ENCODE results near the gene ALK.

ALK gene

GRCh38 chr2:29238497-29238896, 682.9 kb downstream of the ALK start:
- DNase-seq = no peak

DNA sequence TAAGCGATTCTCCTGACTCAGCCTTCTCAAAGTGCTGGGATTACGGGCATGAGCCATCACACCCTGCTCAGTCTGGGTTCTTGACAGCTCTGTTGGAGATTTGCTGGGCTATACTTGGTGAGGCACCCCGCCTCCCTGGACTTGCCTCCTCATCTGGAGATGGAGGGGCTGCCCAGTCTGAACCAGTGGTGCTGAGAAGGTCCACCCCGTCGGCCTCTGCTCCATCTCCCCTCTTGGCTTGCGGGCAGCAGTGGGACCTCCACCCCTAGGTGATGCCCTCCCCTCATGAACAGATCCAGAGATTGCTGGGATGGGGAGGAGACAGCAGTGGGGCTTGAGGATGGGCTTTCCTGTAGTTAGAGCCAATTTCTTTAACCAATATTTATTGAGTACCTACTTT, 685.3 kb downstream of the ALK start:
- no peak for DNase-seq

DNA sequence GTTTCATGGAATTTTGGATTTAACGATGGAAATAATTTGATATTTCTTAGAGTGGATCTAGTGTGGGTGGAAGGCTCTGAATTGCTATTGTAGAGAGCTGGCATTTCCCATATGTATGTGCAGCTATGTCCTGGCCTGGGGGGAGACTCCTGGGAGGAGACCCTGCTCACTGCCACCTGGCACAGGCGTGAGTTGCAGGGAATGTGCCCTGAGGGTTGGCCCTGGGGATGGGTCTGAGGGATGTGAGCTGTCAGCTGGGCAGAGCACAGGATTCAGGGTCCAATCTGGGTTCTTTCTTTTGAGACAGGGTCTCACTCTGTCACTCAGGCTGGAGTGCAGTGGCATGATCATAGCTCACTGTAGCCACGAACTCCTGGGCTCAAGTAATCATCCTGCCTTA, 686.0 kb downstream of the ALK start:
- DNase-seq = no peak

- no peak for DNase-seq
These were observed 688.0 kb downstream of the ALK start for GRCh38 chr2:29233428-29233827.

DNA sequence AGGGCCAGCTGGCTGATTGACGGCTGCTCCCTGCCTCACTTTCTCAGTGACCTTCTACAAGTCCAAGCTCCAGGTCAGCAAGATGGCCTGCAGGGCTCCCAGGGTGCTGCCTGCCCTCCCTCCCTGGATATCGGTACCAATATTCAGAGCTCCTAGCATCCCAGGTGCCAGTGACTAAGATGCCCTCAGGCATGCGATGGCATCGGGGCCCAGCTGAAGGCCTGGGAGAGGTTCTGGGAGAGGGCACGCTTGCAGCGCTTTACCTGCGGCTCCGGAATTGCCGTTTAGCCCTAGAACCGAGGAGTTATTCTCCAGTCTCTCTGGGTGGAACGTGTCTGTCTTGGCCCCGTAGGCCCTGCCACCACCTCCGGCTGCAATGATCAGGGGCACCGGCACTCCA, 689.3 kb downstream of the ALK start:
- no peak for DNase-seq

DNA sequence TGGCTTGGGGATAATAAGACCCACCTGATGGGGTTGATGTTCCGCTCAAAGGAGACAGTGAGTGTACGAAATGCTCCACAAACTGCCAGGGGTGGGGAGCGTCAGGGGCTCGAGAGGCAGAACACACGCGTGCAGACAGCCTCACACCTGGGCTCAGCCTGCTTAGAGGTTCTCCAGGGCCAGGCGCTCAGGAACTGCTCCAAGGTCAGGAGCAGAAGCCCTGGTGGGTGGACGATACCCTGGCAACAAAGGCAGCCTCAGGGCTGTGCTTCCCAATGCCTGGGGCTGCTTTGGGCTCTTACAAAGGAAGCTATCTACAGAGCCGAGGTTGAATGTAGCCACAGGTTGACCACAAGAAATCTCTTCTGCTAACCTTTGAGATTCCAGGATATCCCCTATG, 691.7 kb downstream of the ALK start:
- DNase-seq = no peak

- DNase-seq = no peak
These were observed 692.4 kb downstream of the ALK start for GRCh38 chr2:29228947-29229346.

DNA sequence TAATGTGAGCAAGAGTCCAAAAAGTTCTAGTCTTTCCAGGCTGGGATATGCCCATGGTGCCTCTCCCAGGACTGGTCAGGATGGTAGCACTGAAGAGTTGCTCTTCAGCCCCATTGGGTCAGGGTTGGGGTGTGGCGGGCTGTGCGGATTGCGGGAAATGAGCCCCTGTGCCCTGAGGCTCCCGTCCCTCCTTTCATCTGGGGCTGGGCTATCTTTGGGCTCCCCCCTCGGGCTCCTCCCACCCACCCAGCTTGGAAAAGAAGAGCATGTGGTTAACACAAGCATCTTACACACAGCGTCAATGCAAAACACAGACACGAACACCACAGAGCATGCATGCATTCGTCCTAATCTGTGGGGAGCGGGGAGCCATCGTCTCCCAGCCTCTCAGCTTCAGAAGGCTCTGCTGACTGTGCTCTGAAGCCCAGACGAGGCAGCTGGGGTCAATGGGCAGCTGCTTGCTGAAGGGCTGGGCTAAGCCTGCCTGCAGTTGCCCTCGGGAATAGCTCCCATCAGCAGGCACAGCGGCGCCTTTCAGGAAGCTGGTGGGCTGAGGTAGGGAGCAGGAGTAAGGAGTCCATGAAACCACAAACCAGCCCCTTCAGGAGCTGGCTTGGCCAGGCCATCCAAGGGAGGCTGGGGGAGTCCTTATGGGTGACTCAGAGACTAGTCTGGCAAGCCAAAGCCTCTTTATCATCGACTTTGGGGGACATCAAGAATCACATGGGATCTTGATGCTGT, 693.3 kb downstream of the ALK start:
- no peak for DNase-seq

DNA sequence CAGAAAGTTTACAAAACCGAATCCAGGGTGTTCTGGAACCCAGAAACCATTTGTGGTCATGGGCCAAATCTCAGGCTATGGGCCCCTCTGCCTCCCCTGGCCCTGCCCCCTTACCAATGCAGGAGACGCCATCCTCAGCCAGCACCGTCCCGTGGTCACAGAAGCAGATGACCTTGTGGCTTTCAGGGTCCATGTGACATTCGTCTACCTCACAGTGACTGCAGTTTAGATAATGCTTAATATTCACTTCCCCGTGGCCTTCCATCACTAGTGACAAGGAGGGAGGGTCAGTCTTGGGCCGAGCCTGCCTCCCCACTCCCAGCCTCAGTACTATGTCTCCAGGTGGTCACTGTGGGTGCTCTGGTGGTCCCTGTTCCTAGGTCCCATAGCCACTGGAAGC, 694.6 kb downstream of the ALK start:
- no peak for DNase-seq

- no peak for DNase-seq
These were observed 695.0 kb downstream of the ALK start for GRCh38 chr2:29226375-29226774.

- DNase-seq = no peak
These were observed 695.6 kb downstream of the ALK start for GRCh38 chr2:29225814-29226213.

GRCh38 chr2:29224693-29225551, 696.5 kb downstream of the ALK start:
- DNase-seq = no peak

DNA sequence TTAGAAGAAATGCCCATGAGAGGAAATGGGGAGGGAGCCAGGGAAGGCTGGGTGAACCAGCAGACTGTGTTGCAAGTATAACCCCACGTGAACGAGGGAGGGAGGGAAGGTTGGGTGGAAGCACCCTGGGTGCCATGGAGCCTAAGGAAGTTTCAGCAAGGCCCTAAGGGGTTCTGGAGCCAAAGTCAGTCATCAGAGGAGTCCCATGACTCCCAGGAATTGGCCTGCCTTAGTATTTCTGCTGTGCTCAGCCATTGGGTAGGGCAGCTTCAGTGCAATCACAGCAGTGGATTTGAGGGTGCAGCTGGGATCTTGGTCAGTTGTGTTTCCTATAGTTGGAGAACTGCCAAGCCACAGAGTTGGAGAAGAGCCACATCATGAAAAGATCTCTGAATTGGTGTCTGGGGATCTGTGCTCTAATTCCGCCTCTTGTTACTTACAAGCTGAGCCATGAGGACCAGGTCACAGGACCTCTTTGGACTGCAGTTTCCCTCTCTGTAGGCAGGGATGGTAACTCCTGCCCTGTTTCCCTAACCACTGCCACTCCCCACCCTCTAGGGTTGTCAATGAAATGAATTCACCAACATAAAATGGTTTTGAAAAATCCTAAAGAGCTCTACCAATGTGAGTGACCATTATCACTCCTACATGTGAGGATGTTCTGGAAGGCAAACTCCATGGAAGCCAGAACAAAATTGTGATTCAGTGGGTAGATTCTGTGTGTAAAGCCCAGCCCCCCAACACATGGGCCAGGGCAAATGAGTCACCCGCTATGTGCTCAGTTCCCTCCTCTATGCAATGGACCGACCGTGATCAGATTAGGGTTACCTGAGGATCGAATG, 697.3 kb downstream of the ALK start:
- no peak for DNase-seq

GRCh38 chr2:29223257-29223656, 698.1 kb downstream of the ALK start:
- DNase-seq = no peak

DNA sequence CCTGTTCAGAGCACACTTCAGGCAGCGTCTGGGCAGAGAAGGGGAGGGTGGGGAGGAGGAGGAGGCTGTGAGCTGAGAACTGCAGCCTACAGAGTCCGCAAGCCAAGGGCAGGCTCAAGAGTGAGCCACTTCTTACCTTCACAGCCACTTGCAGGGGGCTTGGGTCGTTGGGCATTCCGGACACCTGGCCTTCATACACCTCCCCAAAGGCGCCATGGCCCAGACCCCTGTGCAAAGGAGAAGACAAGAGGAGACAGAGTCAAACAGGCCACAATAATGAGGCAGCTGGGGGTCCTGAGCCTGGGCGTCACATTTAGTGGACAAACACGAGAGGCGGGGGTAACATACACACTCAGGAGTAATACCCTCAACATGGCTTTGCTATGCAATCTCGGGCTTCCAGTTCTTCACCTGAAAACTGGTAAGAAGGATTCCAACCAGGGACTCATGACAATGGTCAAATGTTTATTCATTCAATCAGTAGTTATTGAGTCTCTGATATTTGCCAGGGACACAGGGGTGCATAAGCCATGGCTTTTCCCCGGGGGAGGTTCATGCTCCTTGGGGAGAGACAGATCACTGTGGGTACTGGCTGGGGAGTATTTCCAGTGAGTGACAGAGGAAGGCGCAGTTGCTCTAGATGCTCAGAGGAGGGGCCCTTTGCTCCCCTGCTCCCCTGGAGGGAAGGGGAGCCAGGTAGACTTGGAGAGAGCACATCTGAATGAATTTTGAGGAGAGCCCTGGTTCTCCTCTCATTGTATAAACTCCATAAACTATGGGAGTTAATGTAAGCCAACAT, 698.8 kb downstream of the ALK start:
- no peak for DNase-seq

DNA sequence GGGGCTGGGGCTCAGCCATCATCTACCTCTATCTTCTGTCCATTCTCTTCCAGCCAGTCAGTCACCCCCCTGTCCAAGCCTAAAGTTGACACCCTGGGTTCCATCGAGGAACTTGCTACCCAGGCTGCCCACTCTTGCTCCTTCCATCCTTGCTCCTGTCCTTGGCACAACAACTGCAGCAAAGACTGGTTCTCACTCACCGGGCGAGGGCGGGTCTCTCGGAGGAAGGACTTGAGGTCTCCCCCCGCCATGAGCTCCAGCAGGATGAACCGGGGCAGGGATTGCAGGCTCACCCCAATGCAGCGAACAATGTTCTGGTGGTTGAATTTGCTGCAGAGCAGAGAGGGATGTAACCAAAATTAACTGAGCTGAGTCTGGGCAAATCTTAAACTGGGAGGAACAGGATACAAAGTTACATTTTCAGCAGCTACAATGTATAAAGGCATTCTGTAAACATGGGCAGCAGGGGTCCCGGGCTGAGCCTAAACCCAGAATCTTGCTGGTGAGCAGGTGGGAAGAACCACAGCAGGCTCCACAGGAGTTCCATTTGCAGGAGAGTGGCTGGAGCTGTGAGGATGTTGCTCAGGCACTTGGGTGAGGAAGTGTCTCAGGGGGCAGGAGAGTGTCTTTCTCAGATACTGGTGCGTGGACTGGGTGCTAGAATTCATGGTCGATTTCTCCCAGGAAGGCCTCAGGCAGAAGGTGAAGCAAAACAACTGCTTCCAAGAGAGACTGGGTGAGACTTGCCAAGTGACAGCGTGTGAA, 700.7 kb downstream of the ALK start:
- DNase-seq = no peak

DNA sequence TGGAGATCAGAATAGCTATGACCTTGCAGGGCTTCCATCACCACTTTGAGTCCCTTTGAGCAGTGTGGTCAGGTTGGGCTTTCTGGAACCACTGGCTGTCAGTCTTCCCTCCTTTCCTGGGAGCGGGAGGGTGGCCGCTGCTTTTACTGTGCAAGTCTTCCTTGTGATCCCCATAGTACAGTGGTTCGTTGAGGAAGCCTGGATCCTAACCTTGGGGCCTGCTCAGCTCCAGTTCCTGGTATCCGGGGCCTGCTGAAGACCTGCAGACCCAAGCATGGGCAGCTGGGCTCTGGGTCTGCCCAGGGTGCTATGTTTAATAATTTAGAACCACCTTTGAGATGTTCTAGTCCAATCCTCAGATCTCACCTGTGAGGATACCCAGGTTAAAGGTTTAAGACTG, 702.0 kb downstream of the ALK start:
- no peak for DNase-seq

DNA sequence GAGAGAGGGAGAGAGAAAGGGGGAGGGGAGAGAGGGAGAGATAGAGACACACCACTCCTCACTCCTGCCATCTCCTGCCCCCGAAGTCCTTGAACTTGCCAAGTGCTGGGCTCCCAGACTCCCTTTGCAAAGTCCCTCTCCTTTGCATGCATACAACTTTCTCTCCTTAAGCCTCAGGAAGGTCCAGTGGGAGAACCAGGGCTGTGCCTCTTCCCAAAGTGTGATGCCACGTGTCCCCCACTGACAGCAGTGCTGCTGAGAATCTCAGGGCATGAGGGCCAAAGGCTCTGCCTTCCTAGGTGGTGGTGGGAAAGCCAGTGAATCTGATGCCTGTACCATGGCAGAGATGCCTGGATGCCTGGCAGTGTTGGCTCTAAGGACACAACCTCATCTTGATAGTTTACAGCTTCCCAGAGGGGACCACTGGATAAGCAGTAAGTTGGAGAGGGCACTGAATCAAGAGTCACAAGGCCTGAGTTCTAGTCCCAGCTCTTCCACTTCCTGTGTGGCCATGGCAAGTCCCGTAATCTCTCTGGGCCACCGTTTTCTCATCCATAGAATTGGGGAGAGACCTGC, 702.7 kb downstream of the ALK start:
- no peak for DNase-seq

DNA sequence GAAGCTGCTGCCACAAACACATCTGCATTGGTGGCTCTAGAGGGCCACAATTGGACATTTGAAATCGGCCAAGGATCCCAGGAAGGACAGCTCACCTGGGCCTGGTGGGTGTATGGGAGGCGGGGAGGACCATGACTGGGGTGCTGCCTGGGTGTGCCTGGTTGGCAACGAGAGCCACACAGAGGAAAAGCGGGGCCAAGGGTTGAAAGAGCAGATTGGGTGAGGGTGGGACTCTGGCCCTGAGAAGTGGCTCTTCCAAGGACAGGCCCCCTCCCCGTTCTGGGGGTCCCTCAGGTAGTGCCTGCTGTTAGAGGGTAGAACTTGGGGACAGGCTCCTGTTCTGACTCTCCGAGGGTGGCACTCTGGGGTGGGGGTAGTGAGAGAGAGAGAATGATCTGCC, 703.3 kb downstream of the ALK start:
- DNase-seq = no peak

DNA sequence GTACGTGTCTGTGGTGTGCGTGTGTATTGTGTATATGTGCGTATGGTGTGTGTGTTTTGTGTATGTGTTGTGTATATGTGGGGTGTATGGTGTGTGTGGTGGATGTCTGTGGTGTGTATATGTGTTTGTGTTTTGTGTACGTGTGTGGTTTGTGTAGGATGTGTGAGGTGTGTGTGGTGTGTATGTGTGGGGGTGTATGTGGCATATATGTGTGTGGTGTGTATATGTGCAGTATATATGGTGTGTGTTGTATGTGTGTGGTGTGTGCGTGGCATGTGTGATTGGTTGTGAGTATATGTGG, 704.8 kb downstream of the ALK start:
- DNase-seq = no peak

GRCh38 chr2:29215739-29216608, 705.4 kb downstream of the ALK start:
- no peak for DNase-seq

Measured in GF-D8 (cell line).